NCI-H1105 (cell line): Measurements from ENCODE around the gene HORMAD2.

ENCODE experiments used
- DNase-seq: peaks from one replicate; lab custom pipeline; 2025; lab: John Stamatoyannopoulos, UW

HORMAD2 gene

DNA sequence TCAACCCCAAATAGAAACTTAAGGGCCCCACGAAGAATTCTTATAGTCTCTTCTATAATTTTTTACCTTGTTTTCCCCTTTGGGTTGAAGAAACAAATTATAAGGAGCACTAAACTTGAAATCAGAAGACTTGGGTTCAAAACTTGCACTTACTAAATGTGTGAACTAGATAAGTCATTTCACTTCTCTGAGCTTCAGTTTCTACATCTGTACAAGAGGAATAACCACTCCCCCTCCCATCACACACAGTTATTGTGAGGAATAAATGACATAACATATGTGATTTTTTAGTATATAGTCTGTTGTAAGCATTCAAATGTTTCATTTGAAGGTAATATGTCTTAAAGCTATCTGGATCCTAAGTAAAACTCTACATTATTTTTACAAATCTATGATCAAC, 87.5 kb downstream of the HORMAD2 start:
- DNase-seq = no peak

DNA sequence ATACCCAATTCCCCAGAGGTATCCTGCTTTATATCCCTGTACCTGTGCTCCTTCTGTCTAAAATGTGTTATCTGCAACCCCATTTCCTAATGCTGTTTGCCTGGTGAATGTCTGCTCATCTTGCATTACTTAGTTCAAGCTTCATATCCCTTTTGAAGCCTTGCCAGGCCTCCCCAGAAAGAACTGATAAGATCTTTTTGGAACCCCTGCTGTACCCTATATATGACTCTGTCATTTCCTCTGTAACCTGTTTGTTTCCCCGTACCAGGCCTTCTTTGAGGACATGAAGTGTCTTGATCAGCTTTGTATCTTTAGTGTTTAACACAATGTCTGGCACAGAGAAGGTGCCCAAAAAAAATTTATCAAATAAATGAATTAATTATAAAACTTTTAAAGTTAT, 88.7 kb downstream of the HORMAD2 start:
- DNase-seq = no peak

DNA sequence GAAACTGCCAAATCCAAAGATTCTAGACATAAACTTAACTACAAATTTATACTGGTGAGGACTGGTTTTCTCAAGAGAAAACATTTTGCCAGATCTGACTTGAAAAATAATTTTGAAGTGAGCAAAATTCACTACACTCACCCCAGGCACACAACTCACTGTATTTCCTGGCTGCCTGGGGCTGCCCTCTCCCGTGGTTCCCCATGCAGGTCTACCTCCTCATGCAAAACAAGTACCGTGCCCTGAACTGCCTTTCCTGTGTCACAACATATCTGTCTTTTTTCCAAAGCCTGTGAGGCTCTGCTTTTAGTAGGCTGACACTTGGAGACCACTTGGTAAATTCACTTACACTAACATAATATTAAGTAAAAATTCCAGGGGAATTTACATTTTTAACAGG, 89.9 kb downstream of the HORMAD2 start:
- no peak for DNase-seq

- no peak for DNase-seq
These were observed 90.7 kb downstream of the HORMAD2 start for GRCh38 chr22:30171008-30171407.

GRCh38 chr22:30175690-30176288, 95.5 kb downstream of the HORMAD2 start:
- DNase-seq = no peak

- no peak for DNase-seq
These were observed 96.2 kb downstream of the HORMAD2 start for GRCh38 chr22:30176431-30176830.

- no peak for DNase-seq
These were observed 98.2 kb downstream of the HORMAD2 start for GRCh38 chr22:30178181-30179126.

DNA sequence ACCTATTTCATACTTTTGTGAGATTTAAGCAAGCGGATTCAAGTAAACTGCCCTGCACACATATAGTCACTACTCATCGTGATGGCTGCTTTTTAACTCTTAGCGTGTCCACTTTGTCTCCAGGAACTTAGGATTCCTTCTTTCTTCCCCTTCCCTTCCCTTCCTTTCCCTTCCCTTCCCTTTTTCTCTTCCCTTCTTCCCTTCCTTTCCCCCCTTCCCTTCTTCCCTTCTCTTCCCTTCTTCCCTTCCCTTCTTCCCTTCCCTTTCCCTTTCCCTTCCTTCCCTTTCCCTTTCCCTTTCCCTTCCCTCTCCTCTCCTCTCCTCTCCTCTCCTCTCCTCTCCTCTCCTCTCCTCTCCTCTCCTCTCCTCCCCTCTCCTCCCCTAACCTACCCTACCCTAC, 100.4 kb downstream of the HORMAD2 start:
- no peak for DNase-seq

DNA sequence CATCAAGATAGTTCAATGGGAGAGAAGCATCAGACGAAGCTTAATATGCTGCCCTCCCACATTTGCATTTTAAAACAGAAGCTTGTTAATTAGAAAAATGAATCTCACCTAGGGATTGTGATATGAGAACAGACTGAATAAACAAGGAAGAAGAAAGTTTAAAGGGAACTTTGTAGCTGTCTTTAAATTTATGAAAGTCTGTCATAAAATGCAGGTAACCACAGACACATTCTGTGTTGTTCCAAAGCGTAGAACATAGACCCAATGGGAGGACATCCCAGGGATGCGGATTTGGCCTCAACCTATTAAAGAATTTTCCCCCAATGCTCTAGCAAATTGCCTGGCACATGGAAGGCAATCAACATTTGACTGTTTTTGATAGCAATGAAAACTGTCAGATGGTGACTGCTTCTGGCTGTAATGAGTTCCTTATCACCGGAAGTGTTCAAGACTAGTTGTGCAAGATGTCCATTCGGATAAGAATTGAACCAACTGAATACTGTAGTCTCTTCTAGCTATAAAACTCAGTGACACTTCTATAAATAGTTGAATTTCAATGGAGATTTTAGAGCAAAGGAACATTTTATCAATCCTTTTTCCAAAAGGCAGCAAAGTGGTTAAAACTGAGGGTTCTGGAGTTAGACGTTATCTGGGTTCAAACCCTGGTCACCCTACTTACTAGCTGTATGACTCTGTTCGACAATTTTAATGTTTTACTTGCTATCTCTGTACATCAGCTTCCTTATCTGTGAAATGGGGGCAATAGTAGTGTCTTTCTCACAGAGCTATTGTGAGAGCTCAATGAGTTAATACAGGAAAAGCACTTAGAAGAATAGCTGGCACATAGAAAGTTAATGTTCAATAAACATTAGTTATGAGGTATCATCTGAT, 101.4 kb downstream of the HORMAD2 start:
- DNase-seq = no peak

DNA sequence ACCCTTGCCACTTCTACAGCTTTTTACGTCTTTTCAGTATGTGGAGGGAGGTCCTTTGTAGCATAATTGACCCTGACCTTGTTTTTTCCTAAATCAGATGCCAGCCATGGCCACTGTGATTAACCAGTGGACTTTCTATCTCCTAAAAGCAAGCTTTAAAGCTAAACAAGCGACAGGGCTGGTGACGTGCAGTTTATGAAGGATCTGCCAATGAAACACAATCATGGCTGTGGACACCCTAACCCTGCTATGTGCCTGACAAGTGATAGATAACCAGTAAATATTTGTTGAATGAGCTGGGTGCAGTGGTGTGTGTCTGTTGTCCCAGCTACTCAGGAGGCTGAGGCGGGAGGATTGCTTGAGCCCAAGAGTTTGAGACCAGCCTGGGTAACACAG, 102.1 kb downstream of the HORMAD2 start:
- DNase-seq = no peak

GRCh38 chr22:30182815-30183214, 102.6 kb downstream of the HORMAD2 start:
- no peak for DNase-seq

DNA sequence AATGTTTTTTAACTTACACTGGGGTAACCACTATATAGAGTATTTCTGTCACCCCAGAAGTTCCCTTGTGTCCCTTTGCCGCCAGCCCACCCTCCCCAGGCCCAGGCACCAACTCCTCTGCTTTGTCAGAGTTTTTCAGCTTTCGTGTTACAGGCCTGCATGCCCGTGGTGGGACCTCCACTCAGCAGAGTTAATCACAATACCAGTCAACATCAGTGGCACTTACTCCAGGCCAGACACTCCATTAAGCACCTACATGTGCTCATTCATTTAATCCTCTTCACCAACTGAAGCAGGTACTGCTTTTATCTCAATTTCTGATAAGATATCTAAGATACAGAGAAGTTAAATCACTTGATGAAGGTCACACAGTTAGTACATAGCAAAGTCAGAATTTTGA, 103.0 kb downstream of the HORMAD2 start:
- DNase-seq = no peak

- DNase-seq = no peak
These were observed 103.6 kb downstream of the HORMAD2 start for GRCh38 chr22:30183861-30184278.

DNA sequence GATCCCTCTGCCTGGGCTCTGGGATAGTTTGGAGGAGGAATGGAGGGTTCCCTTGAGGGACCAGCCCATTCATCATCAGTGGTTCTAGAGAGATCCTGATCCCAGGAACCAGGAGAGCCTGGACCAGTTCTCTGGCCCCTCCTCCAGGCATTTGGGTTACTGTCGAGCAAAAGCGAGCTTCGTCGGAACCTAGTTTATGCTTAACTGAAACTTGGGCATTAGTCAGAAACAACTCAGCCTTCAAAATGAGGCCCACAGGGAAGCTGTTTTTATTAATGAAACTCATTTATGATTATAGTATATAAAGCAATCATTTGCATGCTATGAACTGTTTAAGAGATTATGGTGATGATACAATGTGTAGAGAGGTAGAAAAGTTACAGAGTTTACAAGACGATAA, 104.9 kb downstream of the HORMAD2 start:
- DNase-seq = no peak

GRCh38 chr22:30185549-30185948, 105.3 kb downstream of the HORMAD2 start:
- no peak for DNase-seq

- DNase-seq = peak; percentile 4
These were observed 105.8 kb downstream of the HORMAD2 start for GRCh38 chr22:30186041-30186440.

GRCh38 chr22:30186510-30186909, 106.2 kb downstream of the HORMAD2 start:
- DNase-seq = no peak

DNA sequence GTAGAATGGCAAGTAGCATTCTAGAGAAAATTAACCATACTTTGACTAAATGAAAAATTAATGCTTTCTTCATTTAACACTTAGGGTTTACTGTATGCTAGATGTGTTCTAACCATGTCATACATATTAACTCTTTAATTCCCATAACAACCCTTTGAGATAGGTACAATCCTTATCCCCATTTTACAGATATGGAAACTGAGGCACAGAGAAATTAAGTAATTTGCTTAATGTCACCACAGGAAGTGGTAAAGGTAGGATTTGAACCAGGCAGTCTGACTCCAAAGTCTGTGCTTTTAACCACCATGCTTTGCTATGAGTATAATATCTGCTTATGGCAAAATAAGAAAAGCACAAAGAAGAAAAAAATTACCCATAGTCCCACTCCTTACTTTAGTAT, 106.8 kb downstream of the HORMAD2 start:
- DNase-seq = no peak

- DNase-seq = no peak
These were observed 107.5 kb downstream of the HORMAD2 start for GRCh38 chr22:30187529-30188407.

GRCh38 chr22:30188911-30189310, 108.6 kb downstream of the HORMAD2 start:
- DNase-seq = no peak

DNA sequence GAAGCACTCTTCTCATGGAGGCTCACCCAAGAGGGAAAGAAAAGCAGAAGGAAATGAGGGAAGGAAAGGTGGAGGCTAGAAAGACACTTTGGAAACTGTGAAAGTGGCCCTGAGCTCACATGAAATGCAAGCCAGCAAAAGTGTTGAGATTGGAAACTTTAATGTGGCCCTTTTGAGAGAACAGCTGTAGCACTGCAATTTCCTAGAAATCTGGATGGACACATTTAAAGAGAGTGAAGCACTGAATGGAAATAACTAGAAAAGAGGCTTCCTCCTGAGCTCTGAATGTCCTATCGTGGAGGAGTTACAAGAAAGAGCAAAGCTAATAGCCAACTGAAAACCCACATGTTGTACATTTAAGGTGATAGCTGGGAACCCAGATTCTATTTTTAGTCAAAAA, 110.3 kb downstream of the HORMAD2 start:
- DNase-seq = no peak
